ENCODE data around the gene PEAK1. TPM values are rescaled to one million over a fixed set of nuclear protein-coding genes. Genes with fewer than 3 reads are reported as not detected.

Gene PEAK1
- total RNA-seq, 1 donor from 2014 or later, result 34.2 TPM

- ATAC-seq (ENCODE audit: low read depth), result no peak
- no peaks in the 10 kb centered on the region for H3K9me3 Mint-ChIP-seq
- TF ChIP-seq CTCF (IDR thresholded peaks at IDR 0.05), result no peak
- intact Hi-C loops (cut with micrococcal nuclease), result no loop called here
- H3K36me3 Mint-ChIP-seq (ENCODE audit: low read depth), result no peaks in the 10 kb centered on the region
- no peak overlapping the region for H3K4me3 Mint-ChIP-seq
- DNase-seq, result no peak
- CTCF ChIA-PET, result no interaction called here
- H3K27me3 Mint-ChIP-seq, result no peaks in the 10 kb centered on the region
- POLR2A ChIA-PET, result no interaction called here
- H3K27ac Mint-ChIP-seq, result no peak overlapping the region
- H3K4me1 Mint-ChIP-seq, result peaks cover 10% of the 10 kb centered on the region
Observed at GRCh38 chr15:77225646-77226045, 194.3 kb downstream of the PEAK1 start.

GRCh38 chr15:77225088-77225487 lies 194.8 kb downstream of the PEAK1 start:
- H3K27ac Mint-ChIP-seq, result no peak overlapping the region
- CTCF ChIA-PET, result no interaction called here
- intact Hi-C loops (cut with micrococcal nuclease), result no loop called here

GRCh38 chr15:77224352-77224751 lies 195.6 kb downstream of the PEAK1 start:
- ChIA-PET POLR2A (no interaction called here), CTCF (no interaction called here)
- ATAC-seq (ENCODE audit: low read depth) (no peak), DNase-seq (no peak)
- H3K4me3 Mint-ChIP-seq, result no peak overlapping the region
- intact Hi-C loops (cut with micrococcal nuclease), result no loop called here
- no peaks in the 10 kb centered on the region for H3K27me3 Mint-ChIP-seq
- TF ChIP-seq CTCF (IDR thresholded peaks at IDR 0.05), result no peak
- H3K9me3 Mint-ChIP-seq, result no peaks in the 10 kb centered on the region
- no peak overlapping the region for H3K27ac Mint-ChIP-seq
- H3K36me3 Mint-ChIP-seq (ENCODE audit: low read depth), result no peaks in the 10 kb centered on the region
- H3K4me1 Mint-ChIP-seq, result peaks cover 10% of the 10 kb centered on the region

More at GRCh38 chr15:77225088-77225487, 194.8 kb downstream of the PEAK1 start:
- DNase-seq (no peak), ATAC-seq (ENCODE audit: low read depth) (no peak)
- no peaks in the 10 kb centered on the region for H3K27me3 Mint-ChIP-seq
- POLR2A ChIA-PET, result no interaction called here
- H3K4me3 Mint-ChIP-seq, result no peak overlapping the region
- no peaks in the 10 kb centered on the region for H3K36me3 Mint-ChIP-seq (ENCODE audit: low read depth)
- H3K9me3 Mint-ChIP-seq, result no peaks in the 10 kb centered on the region
- peaks cover 10% of the 10 kb centered on the region for H3K4me1 Mint-ChIP-seq
- TF ChIP-seq CTCF (IDR thresholded peaks at IDR 0.05), result no peak

- Mint-ChIP-seq H3K27ac (no peak overlapping the region), H3K36me3 (ENCODE audit: low read depth) (peaks cover 2% of the 10 kb centered on the region), H3K4me1 (peaks cover 10% of the 10 kb centered on the region), H3K4me3 (no peak overlapping the region), H3K27me3 (no peaks in the 10 kb centered on the region), H3K9me3 (no peaks in the 10 kb centered on the region)
- ChIA-PET CTCF (no interaction called here), POLR2A (interaction anchor here (0.6 kb wide), 1 partner anchor 161 kb away, joined by 3 read pairs; no protein-coding TSS in a partner anchor)
- intact Hi-C loops (cut with micrococcal nuclease), result no loop called here
- DNase-seq, result no peak
- no peak for ATAC-seq (ENCODE audit: low read depth)
- TF ChIP-seq CTCF (IDR thresholded peaks at IDR 0.05), result no peak
Observed at GRCh38 chr15:77221708-77222107, 198.2 kb downstream of the PEAK1 start.

GRCh38 chr15:77221174-77221573 lies 198.7 kb downstream of the PEAK1 start:
- H3K27me3 Mint-ChIP-seq, result no peaks in the 10 kb centered on the region
- H3K36me3 Mint-ChIP-seq (ENCODE audit: low read depth), result peaks cover 6% of the 10 kb centered on the region
- H3K27ac Mint-ChIP-seq, result no peak overlapping the region
- TF ChIP-seq CTCF (IDR thresholded peaks at IDR 0.05), result no peak
- ATAC-seq (ENCODE audit: low read depth) (no peak), DNase-seq (no peak)
- H3K4me3 Mint-ChIP-seq, result no peak overlapping the region
- H3K9me3 Mint-ChIP-seq, result no peaks in the 10 kb centered on the region
- intact Hi-C loops (cut with micrococcal nuclease), result no loop called here
- ChIA-PET CTCF (no interaction called here), POLR2A (interaction anchor here (0.6 kb wide), 1 partner anchor 161 kb away, joined by 3 read pairs; no protein-coding TSS in a partner anchor)
- H3K4me1 Mint-ChIP-seq, result peaks cover 10% of the 10 kb centered on the region
